SHP77 (cell line): ENCODE results near the gene SLC22A14.
"Not testable (repeated sequence)": the region's sequence is repeated elsewhere in the genome, so short reads cannot be mapped to it uniquely, and the experiment has no call there.

Experiments used
- DNase-seq, 2 experiments: peaks; one replicate each; lab custom pipeline; 2025; lab: John Stamatoyannopoulos, UW

The SLC22A14 gene

GRCh38 chr3:38313695-38314094 lies 31.6 kb downstream of the SLC22A14 start:
- no peak for DNase-seq

GRCh38 chr3:38314112-38314763 lies 32.1 kb downstream of the SLC22A14 start:
- DNase-seq = no peak

- no peak for DNase-seq
Measured at GRCh38 chr3:38314764-38315487, 32.8 kb downstream of the SLC22A14 start.

GRCh38 chr3:38315488-38316230 lies 33.6 kb downstream of the SLC22A14 start:
- no peak for DNase-seq

DNA sequence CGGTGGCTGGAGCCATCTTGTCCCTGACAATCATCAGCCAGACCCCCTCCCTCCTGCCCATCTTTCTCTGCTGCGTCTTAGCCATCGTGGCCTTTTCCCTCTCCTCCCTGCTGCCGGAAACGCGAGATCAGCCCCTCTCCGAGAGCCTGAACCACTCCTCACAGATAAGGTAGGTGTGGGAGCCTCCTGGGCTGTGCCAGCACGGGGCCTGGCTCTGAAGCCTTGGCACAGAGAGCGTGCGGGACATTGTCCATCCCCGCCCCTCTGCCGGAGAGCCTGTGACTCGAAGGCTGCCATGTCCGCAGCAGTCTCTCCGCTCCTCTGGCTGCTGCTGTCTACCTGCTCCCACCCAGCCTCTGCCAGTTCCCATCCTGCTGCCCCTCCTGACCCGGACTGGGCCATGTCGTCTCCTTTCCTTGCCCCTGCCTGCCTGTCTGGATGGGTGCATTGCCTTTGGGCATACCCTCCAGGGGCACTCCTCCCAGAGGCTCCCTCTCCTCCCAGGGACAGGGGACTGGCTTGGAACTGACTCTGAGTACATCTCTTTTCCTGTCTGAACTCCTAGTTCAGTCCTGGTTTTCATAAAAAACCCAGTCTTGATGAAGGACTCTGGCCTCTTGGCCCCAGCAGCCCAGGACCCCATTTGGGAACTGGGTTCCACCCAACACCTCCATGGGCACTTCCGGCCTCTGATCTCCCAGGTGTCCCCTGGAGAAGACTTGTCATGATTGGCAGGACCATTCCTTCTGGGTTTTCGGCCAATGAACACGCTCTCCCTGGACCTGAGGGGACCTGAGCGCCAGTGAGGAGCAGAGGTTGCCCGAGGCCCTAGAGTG lies 34.5 kb downstream of the SLC22A14 start:
- DNase-seq = no peak

DNA sequence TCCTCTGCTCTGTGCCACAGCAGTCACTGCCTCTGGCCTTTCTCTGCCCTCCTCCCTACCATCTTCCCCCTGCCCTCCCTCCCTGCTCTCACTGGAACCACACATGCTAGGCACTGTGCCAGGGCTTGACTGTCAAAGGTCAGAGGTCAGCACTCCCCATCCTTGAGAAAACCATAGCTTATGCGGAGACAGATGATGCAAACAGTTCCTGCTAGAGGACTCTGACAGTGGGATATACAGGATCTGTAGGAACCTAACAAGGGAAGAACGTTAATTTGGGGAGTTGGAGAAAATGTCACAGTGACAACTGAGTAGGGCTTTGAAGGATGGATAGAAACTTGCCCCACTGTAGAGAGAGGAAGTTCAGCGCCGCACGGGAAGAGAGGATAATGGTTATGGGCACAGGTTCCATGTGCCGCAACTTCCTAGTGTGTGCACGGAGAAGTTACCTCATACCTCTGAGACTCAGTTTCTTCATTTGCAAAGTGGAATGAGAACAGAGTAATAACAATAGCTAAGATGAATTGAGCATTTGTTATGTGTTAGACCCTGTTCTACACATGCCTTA lies 35.2 kb downstream of the SLC22A14 start:
- DNase-seq = no peak

- DNase-seq = no peak
Measured at GRCh38 chr3:38318766-38319671, 36.9 kb downstream of the SLC22A14 start.

DNA sequence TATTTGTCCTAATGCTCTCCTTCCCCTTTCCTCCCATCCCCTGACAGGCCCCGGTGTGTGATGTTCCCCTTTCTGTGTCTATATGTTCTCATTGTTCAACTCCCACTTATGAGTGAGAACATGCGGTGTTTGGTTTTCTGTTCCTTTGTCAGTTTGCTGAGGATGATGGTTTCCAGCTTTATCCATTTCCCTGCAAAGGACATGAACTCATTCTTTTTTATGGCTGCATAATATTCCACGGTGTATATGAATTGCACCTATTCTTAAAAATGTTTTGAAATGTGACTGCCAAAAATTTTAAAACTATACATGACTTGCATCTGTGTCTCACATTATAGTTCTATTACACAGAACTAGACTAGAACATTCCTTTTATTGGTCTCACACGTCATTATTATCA lies 38.5 kb downstream of the SLC22A14 start:
- DNase-seq = not testable (repeated sequence)

GRCh38 chr3:38323060-38323459 lies 41.0 kb downstream of the SLC22A14 start:
- no peak for DNase-seq

GRCh38 chr3:38325256-38325655 lies 43.2 kb downstream of the SLC22A14 start:
- DNase-seq = no peak

- no peak for DNase-seq
Measured at GRCh38 chr3:38327335-38328009, 45.4 kb downstream of the SLC22A14 start.

DNA sequence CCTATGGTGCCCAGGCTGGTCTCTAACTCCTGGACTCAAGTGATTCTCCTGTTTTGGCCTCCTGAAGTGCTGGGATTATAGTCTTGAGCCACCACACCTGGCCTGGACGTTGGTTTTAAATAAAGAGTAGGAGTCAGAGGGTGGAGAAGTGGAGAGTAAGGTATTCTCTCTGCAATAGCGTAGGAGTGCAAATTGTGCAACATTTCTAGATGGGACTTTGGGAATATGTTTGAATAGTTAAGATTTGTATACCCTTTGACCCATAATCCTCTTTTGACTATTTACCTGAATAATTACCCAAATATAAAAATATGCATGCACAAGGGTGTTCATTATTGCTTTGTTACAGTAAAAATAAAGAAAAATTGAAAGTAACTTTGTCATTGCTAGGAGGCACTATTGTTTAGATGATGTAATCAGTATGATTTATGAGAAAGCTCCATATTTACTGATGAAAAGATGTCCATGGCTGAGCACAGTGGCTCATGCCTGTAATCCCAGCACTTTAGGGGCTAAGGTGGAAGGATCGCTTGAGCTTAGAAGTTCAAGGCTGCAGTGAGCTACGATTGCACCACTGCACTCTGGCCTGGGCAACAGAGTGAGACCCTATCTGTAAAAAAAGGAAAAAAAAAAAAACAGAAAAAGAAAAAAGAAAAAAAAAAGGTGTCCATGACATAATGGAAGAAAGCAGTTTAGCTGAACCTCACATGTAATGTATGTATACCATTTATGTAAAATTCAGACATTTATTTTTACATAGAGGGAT lies 49.3 kb downstream of the SLC22A14 start:
- no peak for DNase-seq

GRCh38 chr3:38332201-38332600 lies 50.1 kb downstream of the SLC22A14 start:
- no peak for DNase-seq

- DNase-seq = no peak
Measured at GRCh38 chr3:38334142-38335055, 52.3 kb downstream of the SLC22A14 start.

DNA sequence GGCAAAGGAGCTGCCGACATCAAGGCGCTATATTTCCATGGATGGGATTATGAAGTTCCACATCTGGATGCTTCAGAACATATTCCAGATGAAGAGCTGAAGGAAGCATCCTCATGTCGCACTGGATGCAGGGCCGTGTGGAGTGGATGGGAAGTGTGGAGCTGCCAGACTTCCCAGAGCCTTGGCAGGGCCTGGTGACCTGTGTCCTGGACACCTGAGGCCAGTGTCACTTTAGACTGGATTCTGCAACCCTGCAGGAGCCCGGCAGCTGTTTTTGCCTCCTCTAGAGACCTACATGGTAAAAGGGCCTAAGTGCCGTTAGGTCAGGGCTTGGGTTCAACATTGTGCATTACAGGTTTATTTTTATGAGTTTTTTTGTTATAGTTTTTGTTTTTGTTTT lies 53.2 kb downstream of the SLC22A14 start:
- DNase-seq = no peak

DNA sequence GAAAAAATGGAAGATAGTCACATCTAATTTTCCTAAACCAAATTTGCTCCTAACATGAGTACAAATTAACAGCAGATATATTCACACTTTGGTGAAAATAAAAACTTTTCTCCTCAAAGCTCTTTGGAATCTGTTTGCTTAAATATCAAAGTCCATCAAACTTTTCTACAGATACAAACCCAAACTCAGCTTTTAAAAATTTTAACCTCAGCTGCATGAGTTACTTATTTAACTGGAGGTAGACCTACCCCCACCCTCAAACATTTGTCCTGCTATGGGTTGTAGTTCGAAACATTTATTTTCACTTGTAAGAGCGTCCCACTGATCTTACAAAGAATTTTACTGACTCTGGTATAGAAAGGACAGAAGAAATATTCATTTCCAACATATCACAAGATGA lies 55.6 kb downstream of the SLC22A14 start:
- no peak for DNase-seq

DNA sequence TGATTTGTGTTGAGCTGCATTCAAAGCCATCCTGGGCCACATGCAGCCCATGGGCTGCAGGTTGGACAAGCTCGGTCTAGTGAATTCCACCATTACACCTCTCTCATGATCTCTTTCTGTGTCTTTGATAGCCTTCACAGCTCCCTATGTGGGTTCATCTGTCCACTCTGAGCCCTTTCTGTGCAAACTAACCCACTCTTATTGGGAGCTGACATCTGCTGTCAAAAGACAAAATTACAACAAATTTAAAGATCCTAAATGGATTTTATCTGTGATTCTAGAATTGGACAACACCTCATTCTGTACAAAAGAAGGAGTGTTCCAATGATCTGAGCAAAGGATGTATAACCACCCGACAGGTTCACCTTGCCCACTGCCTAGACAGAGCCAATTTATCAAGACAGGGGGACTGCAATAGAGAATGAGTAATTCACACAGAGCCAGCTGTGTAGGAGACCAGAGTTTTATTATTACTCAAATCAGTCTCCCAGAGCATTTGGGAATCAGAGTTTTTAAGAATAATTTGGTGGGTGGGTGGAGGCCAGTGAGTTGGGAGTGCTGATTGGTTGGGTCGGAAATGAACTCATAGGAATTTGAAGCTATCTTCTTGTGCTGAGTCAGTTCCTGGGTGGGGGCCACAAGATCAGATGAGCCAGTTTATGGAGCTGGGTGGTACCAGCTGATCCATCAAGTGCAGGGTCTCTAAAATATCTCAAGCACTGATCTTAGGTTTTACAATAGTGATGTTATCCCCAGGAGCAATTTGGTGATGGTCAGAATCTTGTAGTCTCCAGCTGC lies 61.9 kb downstream of the SLC22A14 start:
- no peak for DNase-seq
